Activated CD8-positive, alpha-beta memory T cell treated with anti-CD3 and anti-CD28 coated beads, Interleukin-2, amount 50 U/mL, for 48 hours (primary cell): Measurements from ENCODE around the gene SYNCRIP.
A peak's percentile ranks its signal among the peaks of the same experiment; 100 is the strongest.
"Not testable (repeated sequence)": the region's sequence is repeated elsewhere in the genome, so short reads cannot be mapped to it uniquely, and the experiment has no call there.

Source experiments
- DNase-seq: peaks from one replicate; pipeline ENCODE4 v3.0.0-alpha.2; 2020

Gene SYNCRIP

DNA sequence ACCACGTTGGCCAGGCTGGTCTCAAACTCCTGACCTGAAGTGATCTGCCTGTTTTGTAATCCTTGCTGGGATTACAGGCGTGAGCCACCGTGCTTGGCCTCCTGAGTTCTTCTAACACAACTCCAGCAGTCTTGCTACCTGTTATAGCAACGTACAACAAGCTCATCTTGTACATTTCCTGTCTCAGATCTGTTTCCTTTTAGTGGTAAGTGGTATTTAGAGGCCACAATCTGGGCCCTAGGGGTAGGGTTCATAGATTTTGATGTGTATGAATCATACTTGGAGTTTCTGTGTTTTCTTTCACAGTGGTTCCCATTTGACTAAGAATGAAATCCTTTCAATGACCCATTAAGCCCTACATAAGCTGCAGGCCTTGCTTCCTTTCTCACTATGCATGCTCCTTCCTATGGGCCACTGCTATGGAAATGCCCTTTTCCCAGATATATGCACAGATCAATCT is 27.1 kb upstream of the SYNCRIP start:
- peak; percentile 65 for DNase-seq

GRCh38 chr6:85662251-85662650 is 19.6 kb upstream of the SYNCRIP start:
- DNase-seq, result no peak

- no peak for DNase-seq
These were observed 17.5 kb upstream of the SYNCRIP start for GRCh38 chr6:85660181-85660611.

DNA sequence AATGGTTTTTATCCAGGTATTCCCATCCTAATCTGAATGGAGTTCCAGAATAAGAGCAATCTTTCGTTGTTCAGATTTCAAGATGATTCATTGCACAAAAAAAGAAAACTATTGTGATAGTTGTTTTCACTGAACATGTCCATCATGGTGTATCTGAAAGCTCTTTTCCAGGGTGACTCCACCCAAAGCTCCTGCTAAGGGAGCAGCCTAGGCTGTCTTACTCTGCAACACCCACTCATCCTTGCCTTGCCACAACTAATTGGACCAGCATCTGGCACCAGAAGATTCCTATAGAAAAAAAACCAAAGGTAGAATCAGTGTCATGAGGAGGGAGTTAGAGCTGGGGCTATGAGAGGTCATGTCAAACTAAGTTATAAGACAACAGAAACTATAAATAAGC is 7.9 kb upstream of the SYNCRIP start:
- DNase-seq, result no peak

GRCh38 chr6:85644279-85644762 is 1.6 kb upstream of the SYNCRIP start:
- no peak for DNase-seq

GRCh38 chr6:85643537-85644278 is 1.0 kb upstream of the SYNCRIP start:
- DNase-seq, result peak; percentile 88

DNA sequence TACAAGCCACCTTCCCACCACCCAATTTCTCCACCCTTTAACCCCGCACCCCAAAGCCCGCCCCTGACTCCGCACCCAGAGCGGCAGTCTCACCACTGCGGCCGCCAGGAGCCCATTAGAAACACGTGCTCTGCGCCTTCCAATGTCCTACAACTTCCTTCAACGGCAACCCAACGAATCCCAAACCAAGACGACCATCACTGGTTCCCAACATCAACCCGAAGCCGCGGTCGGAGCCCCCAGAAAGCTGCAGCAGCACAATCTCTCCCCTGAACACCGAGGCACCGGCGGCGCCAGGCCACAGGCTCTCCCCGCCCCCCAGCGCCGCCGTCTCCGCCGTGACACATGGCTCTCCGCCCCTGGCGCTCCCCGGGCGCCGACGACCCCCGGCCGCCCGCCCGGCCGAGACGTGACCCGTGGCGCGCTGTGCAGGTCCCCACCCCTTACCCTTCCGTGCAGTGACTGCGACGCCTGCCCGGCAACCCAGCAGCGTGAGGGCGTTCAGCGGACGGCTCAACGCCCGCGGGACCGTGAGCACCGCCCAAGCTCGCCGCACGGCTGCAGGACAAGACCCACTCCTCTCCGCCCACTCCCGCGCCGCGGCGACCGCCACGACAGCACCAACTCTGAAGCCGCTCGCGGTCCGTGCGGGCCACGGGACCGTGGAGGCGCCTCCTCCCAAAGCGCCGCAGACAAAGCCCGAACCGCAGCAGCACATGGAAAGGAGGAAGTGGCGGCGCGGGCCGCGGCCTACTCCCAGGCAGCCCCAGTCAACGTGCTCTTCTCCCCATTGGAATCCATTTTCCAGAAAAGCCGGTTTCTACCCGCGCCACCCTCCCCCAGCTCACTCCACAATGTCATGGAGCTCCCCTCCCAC is 551 bp downstream of the SYNCRIP start:
- DNase-seq, result peak; percentile 75

DNA sequence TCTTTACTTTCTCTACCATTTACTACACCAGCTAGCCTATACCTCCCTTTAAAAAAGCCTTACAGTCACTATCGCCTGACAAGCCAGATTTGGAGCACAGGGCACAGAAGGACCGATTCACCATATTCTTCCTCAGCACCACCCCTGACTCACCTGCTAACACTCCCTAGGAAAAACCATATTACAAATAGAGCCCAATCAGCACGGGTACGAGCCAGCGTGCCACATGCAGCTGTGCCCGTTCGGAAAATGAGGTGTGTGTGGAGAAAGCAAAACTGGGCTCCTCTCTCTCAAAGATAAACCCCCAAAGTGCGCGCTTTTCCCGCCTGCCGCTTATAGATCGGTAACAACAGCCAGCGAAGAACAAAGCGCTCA is 1.2 kb downstream of the SYNCRIP start:
- no peak for DNase-seq

DNA sequence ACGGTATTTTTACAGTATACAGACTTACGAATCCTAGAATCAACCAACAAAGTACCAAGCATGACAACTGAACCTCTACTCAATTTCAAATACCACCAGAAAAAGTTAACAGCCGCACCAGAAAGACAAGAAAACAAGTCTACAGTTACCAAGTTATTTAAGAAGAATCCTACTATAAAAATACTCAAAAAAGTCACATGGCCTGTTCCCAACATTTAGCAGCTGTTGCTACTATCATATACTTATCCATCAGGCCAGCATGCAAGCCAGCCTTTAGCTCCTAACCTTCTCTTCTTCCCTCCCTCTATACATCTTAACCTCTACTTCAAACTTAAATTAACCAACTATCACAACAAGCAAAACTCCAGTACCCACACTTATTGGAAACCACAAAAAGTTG is 1.9 kb downstream of the SYNCRIP start:
- no peak for DNase-seq

- no peak for DNase-seq
These were observed 5.1 kb downstream of the SYNCRIP start for GRCh38 chr6:85637579-85637978.

GRCh38 chr6:85632164-85632942 is 10.3 kb downstream of the SYNCRIP start:
- no peak for DNase-seq

DNA sequence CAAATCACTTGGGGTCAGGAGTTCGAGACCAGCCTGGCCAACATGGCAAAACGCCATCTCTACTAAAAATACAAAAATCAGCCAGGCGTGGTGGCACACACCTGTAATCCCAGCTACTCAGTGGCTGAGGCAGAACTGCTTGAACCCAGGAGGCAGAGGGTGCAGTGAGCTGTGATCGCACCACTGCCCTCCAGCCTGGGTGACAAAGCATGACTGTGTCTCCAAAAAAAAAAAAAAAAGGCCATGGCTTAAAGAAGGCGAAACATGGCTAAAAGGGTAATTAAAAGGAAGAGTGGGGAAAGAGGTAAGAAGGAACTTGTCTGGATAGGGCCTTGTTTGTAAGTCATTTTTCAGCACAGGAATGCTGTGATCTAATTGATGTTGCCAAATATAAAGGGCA is 11.6 kb downstream of the SYNCRIP start:
- DNase-seq, result not testable (repeated sequence)

- no peak for DNase-seq
These were observed 14.3 kb downstream of the SYNCRIP start for GRCh38 chr6:85628353-85628752.

DNA sequence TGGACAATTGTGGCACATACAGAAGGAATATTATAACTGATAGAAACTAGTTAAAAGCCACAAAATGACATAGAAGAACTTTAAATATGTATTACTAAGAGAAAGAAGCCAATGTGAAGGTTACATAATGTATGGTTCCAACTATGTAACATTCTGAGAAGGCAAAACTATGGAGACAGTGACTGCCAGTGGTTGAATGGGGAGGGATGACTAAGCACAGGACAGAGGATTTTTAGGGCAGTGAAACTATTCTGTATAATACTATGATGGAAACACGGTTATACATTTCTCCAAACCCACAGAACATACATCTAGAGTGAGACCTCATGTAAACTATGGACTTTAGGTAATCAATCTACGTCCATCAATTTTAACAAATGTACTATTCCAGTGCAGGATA is 22.4 kb downstream of the SYNCRIP start:
- no peak for DNase-seq

DNA sequence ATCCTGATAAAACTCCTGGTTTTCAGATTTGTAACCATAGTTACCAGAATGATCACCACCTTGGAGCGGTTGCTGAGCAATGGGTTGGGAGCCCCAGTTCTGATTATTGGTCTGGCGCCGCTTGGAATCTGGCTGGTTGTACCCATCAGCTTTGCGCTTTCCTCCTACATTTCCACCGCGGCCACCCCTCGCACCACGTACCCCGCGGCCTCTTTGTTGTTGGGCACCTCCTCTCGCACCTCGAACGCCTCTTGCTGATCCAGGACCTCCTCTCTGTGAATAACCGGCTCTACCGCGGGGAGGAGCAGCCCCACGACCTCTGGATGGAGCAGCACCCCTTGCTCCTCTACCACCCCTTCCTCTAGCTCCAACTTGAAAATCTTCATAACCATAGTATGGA is 27.9 kb downstream of the SYNCRIP start:
- no peak for DNase-seq

DNA sequence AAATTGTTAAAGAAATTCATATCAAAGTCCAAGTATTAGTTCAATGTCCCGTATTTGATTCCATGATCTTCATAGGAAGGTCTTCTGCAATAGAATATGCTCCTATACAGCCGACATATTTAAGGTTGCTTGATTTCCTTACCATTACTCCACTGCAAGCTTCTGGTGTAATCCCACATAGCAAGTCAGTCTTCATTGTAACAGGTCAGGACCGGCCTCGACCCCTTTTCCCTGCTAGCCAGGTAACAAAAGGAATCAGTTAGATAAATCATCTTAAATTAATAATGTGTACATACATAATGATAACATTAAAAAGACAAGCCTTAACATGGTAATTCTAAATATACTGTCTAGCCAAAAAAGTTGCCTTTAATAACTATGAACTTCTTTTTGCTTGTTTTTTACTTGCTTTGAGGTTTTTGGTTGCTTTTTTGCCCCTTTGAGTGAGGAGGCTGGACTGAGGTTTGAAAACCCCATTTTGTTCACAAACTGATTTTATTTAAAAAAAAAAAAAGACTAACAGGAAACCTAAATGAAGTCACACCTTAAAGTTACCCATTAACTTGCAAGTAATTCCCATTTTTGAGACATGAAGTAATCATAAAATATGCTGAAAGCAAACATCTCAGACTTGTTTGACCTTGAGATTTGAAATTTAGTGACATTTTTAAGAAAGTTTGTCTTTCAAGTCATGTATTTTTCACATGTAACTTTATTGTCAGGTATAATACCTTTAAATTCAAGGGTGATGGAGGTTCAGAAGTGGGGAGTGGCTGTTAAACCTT is 29.8 kb downstream of the SYNCRIP start:
- DNase-seq, result no peak

GRCh38 chr6:85610182-85610895 is 32.3 kb downstream of the SYNCRIP start:
- no peak for DNase-seq

DNA sequence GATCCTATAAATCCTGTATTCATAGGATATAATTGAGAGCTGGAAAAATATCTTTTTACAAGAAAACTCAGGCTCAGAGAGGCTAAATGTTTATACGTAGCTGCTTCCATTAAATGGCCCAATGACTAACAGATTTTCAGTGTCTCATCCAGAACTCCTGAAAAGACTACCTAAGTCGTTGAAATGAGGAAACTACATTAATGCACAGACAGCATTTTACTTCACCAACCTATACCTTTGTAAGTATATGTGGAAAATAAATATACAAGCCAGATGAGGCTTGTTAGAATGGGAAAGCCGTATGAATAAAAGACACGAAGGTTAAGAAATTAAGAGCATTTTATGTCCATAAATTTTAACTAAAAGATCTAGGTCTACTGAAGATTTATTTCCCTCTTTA is 40.6 kb downstream of the SYNCRIP start:
- DNase-seq, result no peak

DNA sequence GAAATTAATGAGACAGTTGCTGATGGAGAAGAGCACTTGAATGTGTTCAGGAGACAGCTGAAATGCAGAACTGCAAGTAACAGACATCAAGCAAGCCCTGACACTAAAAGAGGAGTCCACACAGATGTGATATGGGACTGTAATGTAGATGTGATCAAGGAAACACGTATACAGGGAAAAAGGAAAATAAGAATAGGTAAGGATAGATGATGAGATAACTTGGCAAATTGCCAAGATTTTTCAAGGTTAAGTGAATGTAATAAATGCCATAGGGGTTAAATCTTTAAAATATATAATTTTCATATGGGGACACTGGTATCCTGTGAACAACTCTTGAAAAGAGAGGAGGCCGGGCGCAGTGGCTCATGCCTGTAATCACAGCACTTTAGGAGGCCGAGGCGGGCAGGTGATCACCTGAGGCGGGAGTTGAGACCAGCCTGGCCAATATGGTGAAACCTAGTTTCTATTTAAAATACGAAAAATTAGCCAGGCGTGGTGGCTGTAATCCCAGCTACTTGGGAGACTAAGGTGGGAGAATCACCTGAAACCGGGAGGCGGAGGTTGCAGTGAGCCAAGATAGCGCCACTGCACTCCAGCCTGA is 41.9 kb downstream of the SYNCRIP start:
- no peak for DNase-seq

- DNase-seq, result no peak
These were observed 48.3 kb downstream of the SYNCRIP start for GRCh38 chr6:85594197-85594930.
